Measurements from ENCODE around the gene DENND1B.

DNA sequence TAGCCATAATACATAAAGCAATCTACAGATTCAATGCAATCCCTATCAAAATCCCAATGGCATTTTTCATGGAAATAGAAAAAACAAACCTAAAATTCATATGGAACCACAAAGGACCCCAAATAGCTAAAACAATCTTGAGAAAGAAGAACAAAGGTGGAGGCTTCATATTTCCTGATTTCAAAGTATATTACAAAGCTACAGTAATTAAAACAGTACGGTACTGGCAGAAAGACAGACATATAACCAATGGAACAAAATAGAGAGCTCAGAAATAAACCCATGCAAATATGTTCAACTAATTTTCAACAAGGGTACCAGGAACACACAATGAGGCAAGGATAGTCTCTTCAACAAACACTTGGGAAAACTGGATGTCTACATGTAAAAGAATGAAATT, 87.0 kb downstream of the DENND1B start:
- TF ChIP-seq, protein P1, sequence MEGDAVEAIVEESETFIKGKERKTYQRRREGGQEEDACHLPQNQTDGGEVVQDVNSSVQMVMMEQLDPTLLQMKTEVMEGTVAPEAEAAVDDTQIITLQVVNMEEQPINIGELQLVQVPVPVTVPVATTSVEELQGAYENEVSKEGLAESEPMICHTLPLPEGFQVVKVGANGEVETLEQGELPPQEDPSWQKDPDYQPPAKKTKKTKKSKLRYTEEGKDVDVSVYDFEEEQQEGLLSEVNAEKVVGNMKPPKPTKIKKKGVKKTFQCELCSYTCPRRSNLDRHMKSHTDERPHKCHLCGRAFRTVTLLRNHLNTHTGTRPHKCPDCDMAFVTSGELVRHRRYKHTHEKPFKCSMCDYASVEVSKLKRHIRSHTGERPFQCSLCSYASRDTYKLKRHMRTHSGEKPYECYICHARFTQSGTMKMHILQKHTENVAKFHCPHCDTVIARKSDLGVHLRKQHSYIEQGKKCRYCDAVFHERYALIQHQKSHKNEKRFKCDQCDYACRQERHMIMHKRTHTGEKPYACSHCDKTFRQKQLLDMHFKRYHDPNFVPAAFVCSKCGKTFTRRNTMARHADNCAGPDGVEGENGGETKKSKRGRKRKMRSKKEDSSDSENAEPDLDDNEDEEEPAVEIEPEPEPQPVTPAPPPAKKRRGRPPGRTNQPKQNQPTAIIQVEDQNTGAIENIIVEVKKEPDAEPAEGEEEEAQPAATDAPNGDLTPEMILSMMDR (optimal IDR thresholded peaks at IDR 0.05 in 1 of 3, IDR thresholded peaks at IDR 0.05 in 1 of 3, conservative IDR thresholded peaks at IDR 0.05 in 1 of 3; ENCODE audit: extremely low read depth in 1 of 3, insufficient read depth in 2 of 3, low read length in 3 of 3) = no peak
- TF ChIP-seq EZH2 (IDR thresholded peaks at IDR 0.05; ENCODE audit: low read length) = no peak
